Endothelial cell of umbilical vein (primary cell): Measurements from ENCODE around the gene BBC3. TPM values are rescaled to one million over a fixed set of nuclear protein-coding genes. Genes with fewer than 3 reads are reported as not detected.
"Not testable (repeated sequence)": the region's sequence is repeated elsewhere in the genome, so short reads cannot be mapped to it uniquely, and the experiment has no call there.

Experiments
- BruUV-seq: library from RNA; stranded (reverse); fragments of 400-500 nt; replicated peaks from 2 replicates; lab custom pipeline; 2021; lab: Mats Ljungman, UMichigan
- CTCF ChIA-PET: fragments of 300-600, 350-600 bp; sonication (Branson Sonifier 250); formaldehyde crosslinking; loops from one replicate; lab custom pipeline; 2021; ENCODE audit warnings: antibody characterized with exemption, inconsistent platforms; lab: Charles Lee
- POLR2A ChIA-PET: fragments of 300-600, 350-600 bp; sonication (Branson Sonifier 250); formaldehyde crosslinking; loops from one replicate; lab custom pipeline; 2021; ENCODE audit warnings: antibody characterized with exemption, inconsistent platforms; lab: Charles Lee
- DNase-seq: peaks from one replicate; pipeline ENCODE4 v3.0.0-alpha.2; 2011; ENCODE audit warnings: low read depth, low spot score
- FAIRE-seq: peaks from 2 replicates; lab custom pipeline; 2011; peaks lifted over from hg19 to GRCh38; lab: Jason Lieb, UNC
- H2AFZ ChIP-seq: 2 replicates; pipeline ENCODE4 v1.6.0; 2012; ENCODE audit warnings: low read depth, low read length, control low read depth, inconsistent platforms
- H3K27ac ChIP-seq: 2 replicates; pipeline ENCODE4 v1.5.1; 2011; ENCODE audit warnings: low read depth, mild to moderate bottlenecking, control low read depth, low read length, moderate library complexity; ENCODE audit not compliant: insufficient read depth
- H3K27me3 ChIP-seq, 2 experiments: 2 replicates each; pipeline versions ENCODE4 v1.6.0 to v1.6.1; 2011; ENCODE audit warnings: low read length in 2 of 2, mixed read lengths in 1 of 2; ENCODE audit not compliant: control insufficient read depth in 2 of 2, insufficient read depth in 2 of 2
- H3K36me3 ChIP-seq, 2 experiments: 2 replicates in 1 of 2; 3 replicates in 1 of 2; pipeline ENCODE4 v1.5.1; 2011; ENCODE audit warnings: low read length in 2 of 2, mild to moderate bottlenecking in 1 of 2, moderate library complexity in 1 of 2; ENCODE audit not compliant: control insufficient read depth in 2 of 2, insufficient read depth in 2 of 2; ENCODE audit errors: extremely low read depth in 1 of 2
- H3K4me1 ChIP-seq: 3 replicates; pipeline ENCODE4 v1.5.1; 2011; ENCODE audit warnings: mild to moderate bottlenecking, low read length; ENCODE audit not compliant: control insufficient read depth, insufficient read depth; ENCODE audit errors: extremely low read depth
- H3K4me2 ChIP-seq: 2 replicates; pipeline ENCODE4 v1.6.1; 2011; ENCODE audit warnings: low read length, control low read depth, mixed read lengths; ENCODE audit not compliant: insufficient read depth
- H3K4me3 ChIP-seq, 3 experiments: fragments of 200-600 bp in 1 of 3; sonication (generic), shearing (Covaris generic) in 1 of 3; replicated peaks in 1 of 3; 2 replicates each; pipeline ENCODE4 v1.5.1; 2011 to 2016; ENCODE audit warnings: control low read depth in 3 of 3, low read length in 3 of 3, mild to moderate bottlenecking in 2 of 3, inconsistent platforms in 1 of 3, low read depth in 1 of 3, moderate library complexity in 1 of 3; ENCODE audit not compliant: insufficient read depth in 1 of 3
- H3K79me2 ChIP-seq: 2 replicates; pipeline ENCODE4 v1.6.0; 2012; ENCODE audit warnings: low read length, inconsistent platforms; ENCODE audit not compliant: control insufficient read depth, insufficient read depth
- H3K9ac ChIP-seq: replicated peaks from 2 replicates; pipeline ENCODE3; 2011; ENCODE audit warnings: low read length, control low read depth; ENCODE audit not compliant: insufficient read depth; ENCODE audit errors: extremely low read depth
- H3K9me1 ChIP-seq: replicated peaks from 3 replicates; pipeline ENCODE4 v1.6.0; 2011; ENCODE audit warnings: mild to moderate bottlenecking, low read length; ENCODE audit not compliant: control insufficient read depth, insufficient read depth; ENCODE audit errors: extremely low read depth
- H3K9me3 ChIP-seq: replicated peaks from 2 replicates; pipeline ENCODE4 v1.5.1; 2012; ENCODE audit warnings: low read length, inconsistent platforms; ENCODE audit not compliant: control insufficient read depth, insufficient read depth
- H4K20me1 ChIP-seq: replicated peaks from 2 replicates; pipeline ENCODE3; 2011; ENCODE audit warnings: mild to moderate bottlenecking, low read length; ENCODE audit not compliant: control insufficient read depth, insufficient read depth; ENCODE audit errors: extremely low read depth
- EZH2 ChIP-seq: IDR thresholded peaks from 2 replicates; pipeline ENCODE4 v1.6.1; 2012; ENCODE audit warnings: borderline replicate concordance, low read depth, mild to moderate bottlenecking, moderate library complexity, low read length, inconsistent platforms; ENCODE audit not compliant: severe bottlenecking
- FOS ChIP-seq: IDR thresholded peaks from 2 replicates; pipeline ENCODE4 v1.6.1; 2011; ENCODE audit warnings: mild to moderate bottlenecking, low read length, moderate library complexity, borderline replicate concordance; ENCODE audit not compliant: insufficient read depth
- GATA2 ChIP-seq: IDR thresholded peaks from 2 replicates; pipeline ENCODE4 v1.7.0; 2011; ENCODE audit warnings: low read depth, mild to moderate bottlenecking, moderate library complexity, mixed read lengths, low read length; ENCODE audit not compliant: insufficient read length, insufficient read depth
- JUN ChIP-seq: IDR thresholded peaks from 2 replicates; pipeline ENCODE4 v1.6.1; 2011; ENCODE audit warnings: borderline replicate concordance, low read depth; ENCODE audit not compliant: insufficient read length, insufficient read depth
- MAX ChIP-seq: IDR thresholded peaks from 2 replicates; pipeline ENCODE4 v1.6.1; 2011; ENCODE audit not compliant: insufficient read depth, insufficient read length
- MYC ChIP-seq: IDR thresholded peaks from one replicate; pipeline ENCODE4 v1.6.1; 2011; ENCODE audit warnings: mild to moderate bottlenecking, low read depth, low read length
- POLR2A ChIP-seq: IDR thresholded peaks from 2 replicates; pipeline ENCODE4 v1.6.1; 2012; ENCODE audit warnings: low read depth, mild to moderate bottlenecking, control low read depth, low read length
- POLR2AphosphoS5 ChIP-seq: IDR thresholded peaks from 2 replicates; pipeline ENCODE4 v1.6.1; 2012; ENCODE audit warnings: low read depth, mild to moderate bottlenecking, control low read depth, low read length, moderate library complexity; ENCODE audit not compliant: insufficient read depth
- dilution Hi-C: fragments of 300-500 bp; cut with MboI; formaldehyde crosslinking; loops from one replicate; pipeline ENCODE4 v1.15.0; 2019; ENCODE audit warnings: low sequenced_read_pairs; ENCODE audit not compliant: extremely low pct_ligation_motif_present
- intact Hi-C: fragments of 100-400 bp; cut with micrococcal nuclease; formaldehyde crosslinking; loops from one replicate; pipeline ENCODE4 v1.10.0; 2022
- polyA plus RNA-seq, 4 experiments: library from polyadenylated mRNA; depleted of rRNA in 3 of 4; stranded (reverse) in 3 of 4; unstranded in 1 of 4; fragments of >200 nt; gene quantifications; 2 replicates each; pipeline versions ENCODE4 v1.2.1 to v1.2.3, GENCODE V29; 2011 to 2012; ENCODE audit warnings: missing spikeins in 1 of 4
- total RNA-seq: library from RNA; stranded (reverse); gene quantifications from 2 replicates; pipeline ENCODE4 v1.2.3, GENCODE V29; 2021
- TF ChIP-seq, protein P1 (sequence below), 2 donors: IDR thresholded peaks; 1 replicate in 1 of 2; 2 replicates in 1 of 2; pipeline ENCODE4 v1.5.1; 2011; ENCODE audit warnings: low read length in 2 of 2, mild to moderate bottlenecking in 2 of 2, moderate library complexity in 2 of 2, control low read depth in 1 of 2, inconsistent platforms in 1 of 2, low read depth in 1 of 2; ENCODE audit not compliant: insufficient read depth in 1 of 2; ENCODE audit errors: extremely low read depth in 1 of 2

Gene BBC3
- total and polyA plus RNA-seq, 2 donors (not counting 3 experiments of a cell fraction or from before 2014, with no cell fraction given) = 11.3 to 35.7 TPM

GRCh38 chr19:47264629-47265028 is 33.6 kb upstream of the BBC3 start:
- TF ChIP-seq FOS (no peak), POLR2A (no peak), MAX (no peak), JUN (no peak), EZH2 (no peak), GATA2 (no peak), POLR2AphosphoS5 (no peak), MYC (no peak)
- TF ChIP-seq, protein P1, sequence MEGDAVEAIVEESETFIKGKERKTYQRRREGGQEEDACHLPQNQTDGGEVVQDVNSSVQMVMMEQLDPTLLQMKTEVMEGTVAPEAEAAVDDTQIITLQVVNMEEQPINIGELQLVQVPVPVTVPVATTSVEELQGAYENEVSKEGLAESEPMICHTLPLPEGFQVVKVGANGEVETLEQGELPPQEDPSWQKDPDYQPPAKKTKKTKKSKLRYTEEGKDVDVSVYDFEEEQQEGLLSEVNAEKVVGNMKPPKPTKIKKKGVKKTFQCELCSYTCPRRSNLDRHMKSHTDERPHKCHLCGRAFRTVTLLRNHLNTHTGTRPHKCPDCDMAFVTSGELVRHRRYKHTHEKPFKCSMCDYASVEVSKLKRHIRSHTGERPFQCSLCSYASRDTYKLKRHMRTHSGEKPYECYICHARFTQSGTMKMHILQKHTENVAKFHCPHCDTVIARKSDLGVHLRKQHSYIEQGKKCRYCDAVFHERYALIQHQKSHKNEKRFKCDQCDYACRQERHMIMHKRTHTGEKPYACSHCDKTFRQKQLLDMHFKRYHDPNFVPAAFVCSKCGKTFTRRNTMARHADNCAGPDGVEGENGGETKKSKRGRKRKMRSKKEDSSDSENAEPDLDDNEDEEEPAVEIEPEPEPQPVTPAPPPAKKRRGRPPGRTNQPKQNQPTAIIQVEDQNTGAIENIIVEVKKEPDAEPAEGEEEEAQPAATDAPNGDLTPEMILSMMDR (IDR thresholded peaks at IDR 0.05; ENCODE audit: extremely low read depth in 1 of 2, insufficient read depth in 1 of 2, low read depth in 1 of 2, low read length in 2 of 2) = no peak
- Histone ChIP-seq H3K79me2 (no peaks in the 10 kb centered on the region), H2AFZ (no peak overlapping the region), H3K9ac (no peak overlapping the region), H4K20me1 (no peaks in the 10 kb centered on the region), H3K9me1 (no peaks in the 10 kb centered on the region), H3K36me3 (peaks cover 5 to 36% of the 10 kb centered on the region in 2 experiments), H3K27me3 (no peaks in the 10 kb centered on the region), H3K4me2 (no peak overlapping the region), H3K27ac (no peak overlapping the region), H3K9me3 (no peaks in the 10 kb centered on the region), H3K4me1 (no peaks in the 10 kb centered on the region), H3K4me3 (no peak overlapping the region)
- FAIRE-seq (no peak), DNase-seq (no peak)
- BruUV-seq = no TSS peak
- dilution Hi-C loops (no loop called here), intact Hi-C loops (no loop called here)
- ChIA-PET CTCF (no interaction called here), POLR2A (no interaction called here)

DNA sequence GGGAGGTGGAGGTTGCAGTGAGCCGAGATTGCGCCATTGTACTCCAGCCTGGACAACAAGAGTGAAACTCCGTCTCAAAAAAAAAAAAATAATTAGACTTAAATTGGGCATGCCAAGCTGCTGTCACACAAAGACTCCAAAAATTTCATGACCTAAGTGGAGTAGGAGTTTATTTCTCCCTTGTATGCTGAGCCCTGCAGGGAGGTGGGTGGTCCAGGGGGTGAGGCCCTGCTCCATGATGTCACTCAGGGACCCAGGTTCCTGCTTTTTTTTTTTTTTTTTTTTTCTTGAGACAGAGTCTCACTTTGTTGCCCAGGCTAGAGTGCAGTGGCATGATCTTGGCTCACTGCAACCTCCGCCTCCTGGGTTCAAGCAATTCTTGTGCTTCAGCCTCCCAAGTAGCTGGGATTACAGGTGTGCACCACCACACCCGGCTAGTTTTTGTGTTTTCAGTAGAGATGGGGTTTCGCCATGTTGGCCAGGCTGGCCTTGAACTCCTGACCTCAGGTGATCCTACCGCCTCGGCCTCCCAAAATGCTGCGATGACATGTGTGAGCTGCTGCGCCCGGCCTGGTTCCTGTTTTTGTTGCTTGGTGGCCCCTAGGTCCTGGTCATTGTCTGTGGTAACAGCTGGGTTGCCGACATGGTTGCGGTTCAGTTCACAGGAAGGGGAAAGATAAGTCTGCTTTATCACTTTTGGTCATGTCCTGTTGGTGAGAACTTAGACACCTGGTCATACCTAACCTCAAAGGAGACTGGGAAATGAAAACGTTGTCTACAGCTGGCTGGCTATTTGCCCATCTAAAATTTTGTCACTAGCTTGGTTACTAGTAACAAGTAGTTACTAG is 31.2 kb upstream of the BBC3 start:
- DNase-seq, H3K9ac ChIP-seq, CTCF ChIA-PET, FAIRE-seq, intact Hi-C loops, H3K4me1 ChIP-seq, H3K79me2 ChIP-seq, H3K27me3 ChIP-seq, H3K9me1 ChIP-seq, H4K20me1 ChIP-seq, H3K27ac ChIP-seq, H3K4me3 ChIP-seq, H2AFZ ChIP-seq, BruUV-seq, H3K9me3 ChIP-seq, dilution Hi-C loops, H3K4me2 ChIP-seq: not testable (repeated sequence)
- peaks cover 10 to 35% of the 10 kb centered on the region in 2 experiments for H3K36me3 ChIP-seq
- POLR2A ChIA-PET = interaction anchor here (0.8 kb wide), 2 partner anchors 12 to 129 kb away, joined by 3 to 4 read pairs; partner anchors contain the start of gene INAFM1
